ENCODE data around the gene DIAPH2. TPM values are rescaled to one million over a fixed set of nuclear protein-coding genes. Genes with fewer than 3 reads are reported as not detected.
A peak's percentile ranks its signal among the peaks of the same experiment; 100 is the strongest.

The DIAPH2 gene
- total and polyA plus RNA-seq, 4 donors = 7.2 to 57.6 (median 15.5) TPM

- no peak for TF ChIP-seq CTCF (IDR thresholded peaks at IDR 0.05; ENCODE audit: control extremely low read depth, extremely low read depth)
- Histone ChIP-seq H3K27me3 (ENCODE audit: control insufficient read depth in 3 of 3, insufficient read depth in 3 of 3, low read length in 2 of 3) (peaks cover 0 to 21% (median 2%) of the 10 kb centered on the region in 3 donors), H3K4me3 (no peak overlapping the region), H3K4me1 (ENCODE audit: control insufficient read depth in 5 of 5, insufficient read depth in 5 of 5, low read length in 5 of 5) (no peaks in the 10 kb centered on the region), H3K27ac (ENCODE audit: low read depth in 1 of 2, low read length in 1 of 2) (no peak overlapping the region), H3K9ac (ENCODE audit: insufficient read depth in 1 of 2, low read length in 2 of 2) (no peak overlapping the region), H3K9me3 (ENCODE audit: control insufficient read depth in 4 of 4, insufficient read depth in 3 of 4, low read length in 3 of 4) (no peaks in the 10 kb centered on the region), H3K36me3 (ENCODE audit: control insufficient read depth in 4 of 4, insufficient read depth in 4 of 4, low read length in 4 of 4) (no peaks in the 10 kb centered on the region)
- ATAC-seq (ENCODE audit: insufficient read depth, low FRiP score) (no peak), DNase-seq (no peak)
- WGBS, 2 donors = 56 to 93% methylated on average over 2 of the region's 2 CpGs
These were observed 660.1 kb downstream of the DIAPH2 start for GRCh38 chrX:97344724-97345123.

GRCh38 chrX:97358941-97359340, 674.3 kb downstream of the DIAPH2 start:
- no peaks in the 10 kb centered on the region for H3K36me3 ChIP-seq (ENCODE audit: control insufficient read depth in 4 of 4, insufficient read depth in 4 of 4, low read length in 4 of 4)
- no peaks in the 10 kb centered on the region for H3K4me1 ChIP-seq (ENCODE audit: control insufficient read depth in 5 of 5, insufficient read depth in 5 of 5, low read length in 5 of 5)
- no peaks in the 10 kb centered on the region for H3K9me3 ChIP-seq (ENCODE audit: control insufficient read depth in 4 of 4, insufficient read depth in 3 of 4, low read length in 3 of 4)
- peaks cover 0 to 16% (median 2%) of the 10 kb centered on the region in 3 donors for H3K27me3 ChIP-seq (ENCODE audit: control insufficient read depth in 3 of 3, insufficient read depth in 3 of 3, low read length in 2 of 3)
- DNase-seq (no peak), ATAC-seq (ENCODE audit: insufficient read depth, low FRiP score) (no peak)
- 85 to 90% methylated on average over 2 of the region's 2 CpGs for WGBS, 2 donors
- TF ChIP-seq CTCF (IDR thresholded peaks at IDR 0.05; ENCODE audit: control extremely low read depth, extremely low read depth) = no peak
- H3K4me3 ChIP-seq = no peak overlapping the region
- H3K27ac ChIP-seq (ENCODE audit: low read depth in 1 of 2, low read length in 1 of 2) = no peak overlapping the region
- no peak overlapping the region for H3K9ac ChIP-seq (ENCODE audit: insufficient read depth in 1 of 2, low read length in 2 of 2)

GRCh38 chrX:97363843-97364242, 679.2 kb downstream of the DIAPH2 start:
- Histone ChIP-seq H3K4me1 (ENCODE audit: control insufficient read depth in 5 of 5, insufficient read depth in 5 of 5, low read length in 5 of 5) (peaks cover 0 to 9% (median 0%) of the 10 kb centered on the region in 5 donors), H3K36me3 (ENCODE audit: control insufficient read depth in 4 of 4, insufficient read depth in 4 of 4, low read length in 4 of 4) (no peaks in the 10 kb centered on the region), H3K9ac (ENCODE audit: insufficient read depth in 1 of 2, low read length in 2 of 2) (no peak overlapping the region), H3K27me3 (ENCODE audit: control insufficient read depth in 3 of 3, insufficient read depth in 3 of 3, low read length in 2 of 3) (peaks cover 0 to 11% (median 0%) of the 10 kb centered on the region in 3 donors), H3K4me3 (no peak overlapping the region), H3K9me3 (ENCODE audit: control insufficient read depth in 4 of 4, insufficient read depth in 3 of 4, low read length in 3 of 4) (no peaks in the 10 kb centered on the region), H3K27ac (ENCODE audit: low read depth in 1 of 2, low read length in 1 of 2) (no peak overlapping the region)
- ATAC-seq (ENCODE audit: insufficient read depth, low FRiP score) (no peak), DNase-seq (no peak)
- no peak for TF ChIP-seq CTCF (IDR thresholded peaks at IDR 0.05; ENCODE audit: control extremely low read depth, extremely low read depth)

GRCh38 chrX:97366237-97366636, 681.6 kb downstream of the DIAPH2 start:
- no peak overlapping the region for H3K9ac ChIP-seq (ENCODE audit: insufficient read depth in 1 of 2, low read length in 2 of 2)
- no peaks in the 10 kb centered on the region for H3K9me3 ChIP-seq (ENCODE audit: control insufficient read depth in 4 of 4, insufficient read depth in 3 of 4, low read length in 3 of 4)
- H3K36me3 ChIP-seq (ENCODE audit: control insufficient read depth in 4 of 4, insufficient read depth in 4 of 4, low read length in 4 of 4) = no peaks in the 10 kb centered on the region
- H3K4me3 ChIP-seq = no peak overlapping the region
- peak; percentile 56 for ATAC-seq (ENCODE audit: insufficient read depth, low FRiP score)
- peaks cover 0 to 9% (median 0%) of the 10 kb centered on the region in 5 donors for H3K4me1 ChIP-seq (ENCODE audit: control insufficient read depth in 5 of 5, insufficient read depth in 5 of 5, low read length in 5 of 5)
- DNase-seq = peak in 2 of 3 donors; percentile 10 to 51
- 61 to 79% methylated on average over 3 of the region's 3 CpGs for WGBS, 2 donors
- H3K27ac ChIP-seq (ENCODE audit: low read depth in 1 of 2, low read length in 1 of 2) = no peak overlapping the region
- peaks cover 0 to 14% (median 3%) of the 10 kb centered on the region in 3 donors for H3K27me3 ChIP-seq (ENCODE audit: control insufficient read depth in 3 of 3, insufficient read depth in 3 of 3, low read length in 2 of 3)
- no peak for TF ChIP-seq CTCF (IDR thresholded peaks at IDR 0.05; ENCODE audit: control extremely low read depth, extremely low read depth)
